HCT116 (cell line): ENCODE results near the gene PAPPA2. TPM values are rescaled to one million over a fixed set of nuclear protein-coding genes. Genes with fewer than 3 reads are reported as not detected.

Experiments used
- ATAC-seq: fragments of 200-7000 bp; cut with Tn5 transposase; 2 replicates; pipeline ENCODE4 v1.9.1; 2020; ENCODE audit warnings: mild to moderate bottlenecking, moderate library complexity
- BruUV-seq: library from RNA; stranded (reverse); fragments of 400-500 nt; replicated peaks from 2 replicates; lab custom pipeline; 2021; lab: Mats Ljungman, UMichigan
- CTCF ChIA-PET: fragments of 300-600 bp; sonication (Branson Sonifier 250); formaldehyde crosslinking; loops from one replicate; lab custom pipeline; 2021; ENCODE audit warnings: antibody characterized with exemption; lab: Charles Lee
- POLR2A ChIA-PET: fragments of 300-600, 350-600 bp; sonication (Branson Sonifier 250); formaldehyde crosslinking; loops from one replicate; lab custom pipeline; 2021; ENCODE audit warnings: antibody characterized with exemption; lab: Charles Lee
- RAD21 ChIA-PET, 2 experiments: fragments of 300-600 bp; sonication (Branson Sonifier 250); formaldehyde crosslinking; loops; one replicate each; lab custom pipeline; 2023; ENCODE audit warnings: low total read pairs in 2 of 2; ENCODE audit not compliant: uncharacterized antibody in 2 of 2, unreplicated experiment in 2 of 2, low non-redundant PET in 1 of 2; lab: Charles Lee
- DNase-seq: peaks from one replicate; pipeline ENCODE4 v3.0.0-alpha.2; 2010; ENCODE audit warnings: low read depth, low spot score
- H2AFZ ChIP-seq: fragments of 200-600 bp; shearing (Covaris generic), sonication (generic); 2 replicates; pipeline ENCODE4 v1.6.1; 2017; ENCODE audit warnings: low read depth, mixed run types, mixed read lengths, antibody characterized with exemption, low read length; ENCODE audit not compliant: poor library complexity, severe bottlenecking
- H3K27ac ChIP-seq: 2 replicates; pipeline ENCODE4 v1.5.1; 2012; ENCODE audit warnings: low read depth, low read length
- H3K27me3 ChIP-seq: fragments of 200-600 bp; sonication (generic); 2 replicates; pipeline ENCODE4 v1.6.1; 2016; ENCODE audit warnings: mixed run types, low read length, mixed read lengths; ENCODE audit not compliant: insufficient read depth
- H3K36me3 ChIP-seq, 2 experiments: fragments of 200-500 bp in 1 of 2; fragments of 200-600 bp in 1 of 2; sonication (Bioruptor generic) in 1 of 2; sonication (generic) in 1 of 2; 2 replicates each; pipeline versions ENCODE4 v1.5.1 to v1.6.1; 2014 to 2016; ENCODE audit warnings: low read length in 2 of 2, inconsistent platforms in 1 of 2, mixed read lengths in 1 of 2, mixed run types in 1 of 2; ENCODE audit not compliant: insufficient read depth in 2 of 2, control insufficient read depth in 1 of 2
- H3K4me1 ChIP-seq, 2 experiments: fragments of 200-600 bp in 1 of 2; sonication (generic) in 1 of 2; 2 replicates each; pipeline versions ENCODE4 v1.5.1 to v1.6.1; 2012 to 2017; ENCODE audit warnings: low read length in 2 of 2, inconsistent platforms in 1 of 2, mild to moderate bottlenecking in 1 of 2, mixed read lengths in 1 of 2, mixed run types in 1 of 2, moderate library complexity in 1 of 2; ENCODE audit not compliant: insufficient read depth in 2 of 2, control insufficient read depth in 1 of 2
- H3K4me2 ChIP-seq: fragments of 200-600 bp; sonication (generic); 2 replicates; pipeline ENCODE4 v1.6.1; 2017; ENCODE audit warnings: mixed run types, low read length, mixed read lengths
- H3K4me3 ChIP-seq, 2 experiments: fragments of 200-600 bp in 1 of 2; sonication (generic) in 1 of 2; replicated peaks in 1 of 2; 2 replicates each; pipeline ENCODE4 v1.5.1; 2011 to 2016; ENCODE audit warnings: low read length in 2 of 2, control low read depth in 1 of 2, low read depth in 1 of 2, mild to moderate bottlenecking in 1 of 2, mixed read lengths in 1 of 2, mixed run types in 1 of 2
- H3K79me2 ChIP-seq: fragments of 200-600 bp; sonication (generic); 2 replicates; pipeline ENCODE4 v1.6.1; 2017; ENCODE audit warnings: mild to moderate bottlenecking, mixed run types, low read length, moderate library complexity, mixed read lengths; ENCODE audit not compliant: insufficient read depth
- H3K9ac ChIP-seq: fragments of 200-600 bp; sonication (generic); 2 replicates; pipeline ENCODE4 v1.6.1; 2016; ENCODE audit warnings: low read length, mixed read lengths
- H3K9me2 ChIP-seq: fragments of 200-600 bp; sonication (generic), shearing (Covaris generic); 2 replicates; pipeline ENCODE4 v1.6.1; 2017; ENCODE audit warnings: mixed run types, mild to moderate bottlenecking, moderate library complexity; ENCODE audit not compliant: insufficient read depth
- H3K9me3 ChIP-seq, 2 experiments: fragments of 200-500 bp in 1 of 2; fragments of 200-600 bp in 1 of 2; sonication (Bioruptor generic) in 1 of 2; sonication (generic) in 1 of 2; 2 replicates each; pipeline ENCODE4 v1.6.1; 2014 to 2017; ENCODE audit warnings: low read length in 2 of 2, mixed read lengths in 2 of 2, inconsistent platforms in 1 of 2, low read depth in 1 of 2, mild to moderate bottlenecking in 1 of 2, mixed run types in 1 of 2, moderate library complexity in 1 of 2; ENCODE audit not compliant: control insufficient read depth in 1 of 2, insufficient read depth in 1 of 2
- H4K20me1 ChIP-seq: fragments of 200-600 bp; sonication (generic), shearing (Covaris generic); 2 replicates; pipeline ENCODE4 v1.6.1; 2017; ENCODE audit warnings: mixed run types, mild to moderate bottlenecking, moderate library complexity; ENCODE audit not compliant: insufficient read depth
- CBX3 ChIP-seq: IDR thresholded peaks from 2 replicates; pipeline ENCODE4 v1.6.1; 2012; ENCODE audit warnings: low read depth
- ELF1 ChIP-seq: IDR thresholded peaks from 2 replicates; pipeline ENCODE4 v1.6.1; 2012; ENCODE audit warnings: low read depth, borderline replicate concordance
- EZH2phosphoT487 ChIP-seq: fragments of 200-600 bp; IDR thresholded peaks from 2 replicates; pipeline ENCODE4 v1.6.1; 2018; ENCODE audit warnings: antibody characterized with exemption, borderline replicate concordance
- FOSL1 ChIP-seq: IDR thresholded peaks from 2 replicates; pipeline ENCODE4 v1.6.1; 2012; ENCODE audit warnings: low read depth
- MAX ChIP-seq: IDR thresholded peaks from 2 replicates; pipeline ENCODE4 v1.6.1; 2012
- POLR2A ChIP-seq: IDR thresholded peaks from 2 replicates; pipeline ENCODE4 v1.7.0; 2011; ENCODE audit warnings: borderline replicate concordance; ENCODE audit not compliant: insufficient read depth, insufficient read length; ENCODE audit errors: extremely low read depth
- POLR2AphosphoS5 ChIP-seq: IDR thresholded peaks from 2 replicates; pipeline ENCODE4 v1.6.1; 2011; ENCODE audit warnings: mild to moderate bottlenecking, low read depth, low read length, moderate library complexity
- SIN3A ChIP-seq: IDR thresholded peaks from 2 replicates; pipeline ENCODE4 v1.6.1; 2012; ENCODE audit warnings: low read depth
- SP1 ChIP-seq: IDR thresholded peaks from 2 replicates; pipeline ENCODE4 v1.6.1; 2012; ENCODE audit warnings: low read depth
- SRF ChIP-seq: IDR thresholded peaks from 2 replicates; pipeline ENCODE4 v1.6.1; 2012; ENCODE audit warnings: low read depth
- intact Hi-C: fragments of 100-400 bp; cut with micrococcal nuclease; formaldehyde crosslinking; loops from 2 replicates; pipeline ENCODE4 v1.10.0; 2022
- total RNA-seq: library from RNA; stranded (reverse); gene quantifications from one replicate; pipeline ENCODE4 v1.2.1, GENCODE V29; 2021; ENCODE audit not compliant: unreplicated experiment
- TF ChIP-seq, protein P1 (sequence below), 3 experiments: fragments of 200-600 bp in 1 of 3; sonication (generic) in 1 of 3; IDR thresholded peaks in 2 of 3; conservative IDR thresholded peaks in 1 of 3; 2 replicates each; pipeline ENCODE4 v1.5.1; 2012 to 2017; ENCODE audit warnings: low read depth in 2 of 3, low read length in 2 of 3, antibody characterized with exemption in 1 of 3, borderline replicate concordance in 1 of 3, control low read depth in 1 of 3, mild to moderate bottlenecking in 1 of 3, mixed read lengths in 1 of 3, mixed run types in 1 of 3, moderate library complexity in 1 of 3; ENCODE audit not compliant: insufficient read depth in 1 of 3
- TF ChIP-seq, protein P2 (sequence below): IDR thresholded peaks from 2 replicates; pipeline ENCODE4 v1.6.1; 2012; ENCODE audit warnings: low read depth

Gene PAPPA2
- total RNA-seq, 1 experiment from 2014 or later, result not detected

GRCh38 chr1:176849281-176849680 lies 386.3 kb downstream of the PAPPA2 start:
- DNase-seq (no peak), ATAC-seq (no peak)
- Histone ChIP-seq H3K9me3 (no peaks in the 10 kb centered on the region), H3K36me3 (no peaks in the 10 kb centered on the region), H3K9ac (no peak overlapping the region), H3K4me1 (no peaks in the 10 kb centered on the region), H3K27ac (no peak overlapping the region), H4K20me1 (no peaks in the 10 kb centered on the region), H3K4me2 (no peak overlapping the region), H3K4me3 (no peak overlapping the region), H3K9me2 (no peaks in the 10 kb centered on the region), H2AFZ (no peak overlapping the region), H3K27me3 (no peaks in the 10 kb centered on the region), H3K79me2 (no peaks in the 10 kb centered on the region)
- intact Hi-C loops, result loop anchor here (10.0 kb wide), 1 partner anchor 1474 kb away; no protein-coding TSS in a partner anchor
- ChIA-PET RAD21 (no interaction called here), POLR2A (no interaction called here), CTCF (no interaction called here)
- BruUV-seq, result no TSS peak
- TF ChIP-seq SRF, result no peak
- TF ChIP-seq EZH2phosphoT487, result no peak
- TF ChIP-seq, protein P1, sequence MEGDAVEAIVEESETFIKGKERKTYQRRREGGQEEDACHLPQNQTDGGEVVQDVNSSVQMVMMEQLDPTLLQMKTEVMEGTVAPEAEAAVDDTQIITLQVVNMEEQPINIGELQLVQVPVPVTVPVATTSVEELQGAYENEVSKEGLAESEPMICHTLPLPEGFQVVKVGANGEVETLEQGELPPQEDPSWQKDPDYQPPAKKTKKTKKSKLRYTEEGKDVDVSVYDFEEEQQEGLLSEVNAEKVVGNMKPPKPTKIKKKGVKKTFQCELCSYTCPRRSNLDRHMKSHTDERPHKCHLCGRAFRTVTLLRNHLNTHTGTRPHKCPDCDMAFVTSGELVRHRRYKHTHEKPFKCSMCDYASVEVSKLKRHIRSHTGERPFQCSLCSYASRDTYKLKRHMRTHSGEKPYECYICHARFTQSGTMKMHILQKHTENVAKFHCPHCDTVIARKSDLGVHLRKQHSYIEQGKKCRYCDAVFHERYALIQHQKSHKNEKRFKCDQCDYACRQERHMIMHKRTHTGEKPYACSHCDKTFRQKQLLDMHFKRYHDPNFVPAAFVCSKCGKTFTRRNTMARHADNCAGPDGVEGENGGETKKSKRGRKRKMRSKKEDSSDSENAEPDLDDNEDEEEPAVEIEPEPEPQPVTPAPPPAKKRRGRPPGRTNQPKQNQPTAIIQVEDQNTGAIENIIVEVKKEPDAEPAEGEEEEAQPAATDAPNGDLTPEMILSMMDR (IDR thresholded peaks at IDR 0.05 in 2 of 3, conservative IDR thresholded peaks at IDR 0.05 in 1 of 3; ENCODE audit: borderline replicate concordance in 1 of 3, insufficient read depth in 1 of 3, low read depth in 2 of 3, low read length in 2 of 3), result no peak
- TF ChIP-seq CBX3, result no peak
- no peak for TF ChIP-seq POLR2AphosphoS5
- TF ChIP-seq POLR2A, result no peak
- no peak for TF ChIP-seq FOSL1
- no peak for TF ChIP-seq MAX
- TF ChIP-seq, protein P2, sequence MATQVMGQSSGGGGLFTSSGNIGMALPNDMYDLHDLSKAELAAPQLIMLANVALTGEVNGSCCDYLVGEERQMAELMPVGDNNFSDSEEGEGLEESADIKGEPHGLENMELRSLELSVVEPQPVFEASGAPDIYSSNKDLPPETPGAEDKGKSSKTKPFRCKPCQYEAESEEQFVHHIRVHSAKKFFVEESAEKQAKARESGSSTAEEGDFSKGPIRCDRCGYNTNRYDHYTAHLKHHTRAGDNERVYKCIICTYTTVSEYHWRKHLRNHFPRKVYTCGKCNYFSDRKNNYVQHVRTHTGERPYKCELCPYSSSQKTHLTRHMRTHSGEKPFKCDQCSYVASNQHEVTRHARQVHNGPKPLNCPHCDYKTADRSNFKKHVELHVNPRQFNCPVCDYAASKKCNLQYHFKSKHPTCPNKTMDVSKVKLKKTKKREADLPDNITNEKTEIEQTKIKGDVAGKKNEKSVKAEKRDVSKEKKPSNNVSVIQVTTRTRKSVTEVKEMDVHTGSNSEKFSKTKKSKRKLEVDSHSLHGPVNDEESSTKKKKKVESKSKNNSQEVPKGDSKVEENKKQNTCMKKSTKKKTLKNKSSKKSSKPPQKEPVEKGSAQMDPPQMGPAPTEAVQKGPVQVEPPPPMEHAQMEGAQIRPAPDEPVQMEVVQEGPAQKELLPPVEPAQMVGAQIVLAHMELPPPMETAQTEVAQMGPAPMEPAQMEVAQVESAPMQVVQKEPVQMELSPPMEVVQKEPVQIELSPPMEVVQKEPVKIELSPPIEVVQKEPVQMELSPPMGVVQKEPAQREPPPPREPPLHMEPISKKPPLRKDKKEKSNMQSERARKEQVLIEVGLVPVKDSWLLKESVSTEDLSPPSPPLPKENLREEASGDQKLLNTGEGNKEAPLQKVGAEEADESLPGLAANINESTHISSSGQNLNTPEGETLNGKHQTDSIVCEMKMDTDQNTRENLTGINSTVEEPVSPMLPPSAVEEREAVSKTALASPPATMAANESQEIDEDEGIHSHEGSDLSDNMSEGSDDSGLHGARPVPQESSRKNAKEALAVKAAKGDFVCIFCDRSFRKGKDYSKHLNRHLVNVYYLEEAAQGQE, result no peak
- TF ChIP-seq ELF1, result no peak
- no peak for TF ChIP-seq SP1
- TF ChIP-seq SIN3A, result no peak
